K562 treated with DMSO at 1 percent for 48 hours (cell line): ENCODE results near the gene MKI67. TPM values are rescaled to one million over a fixed set of nuclear protein-coding genes. Genes with fewer than 3 reads are reported as not detected.

ENCODE experiments used
- total RNA-seq: library from RNA; unstranded; fragments of 300-600 nt; gene quantifications from 2 replicates; pipeline ENCODE4 v1.2.3, GENCODE V29; 2022; ENCODE audit warnings: low replicate concordance; ENCODE audit errors: extremely low read depth

MKI67 gene
- total RNA-seq: not detected in 2 replicates

GRCh38 chr10:128125944-128126764 is at the start of gene MKI67:
MKI67 (minus strand) TSS chr10:128126423; CDS start chr10:128125667, 756 bp downstream.

Other genes starting within 250 kb of the MKI67 start
- gene CLRN3, start 233.5 kb downstream of the MKI67 start, total RNA-seq: not detected in 2 replicates
- not detected in 2 replicates for gene PTPRE, start 219.3 kb downstream of the MKI67 start, total RNA-seq